GM23338 (cell line): ENCODE data around the gene SCG5. TPM values are rescaled to one million over a fixed set of nuclear protein-coding genes. Genes with fewer than 3 reads are reported as not detected.

ENCODE experiments used
- ATAC-seq: fragments of 200-7000 bp; cut with Tn5 transposase; 3 replicates; pipeline ENCODE4 v1.9.1; 2020
- DNase-seq: peaks from one replicate; pipeline ENCODE4 v3.0.0-alpha.2; 2015; ENCODE audit warnings: low spot score
- H2AFZ ChIP-seq: fragments of 200-600 bp; sonication (generic); 2 replicates; pipeline ENCODE4 v1.8.0; 2016; ENCODE audit warnings: antibody characterized with exemption, mild to moderate bottlenecking, moderate library complexity
- H3F3A ChIP-seq: fragments of 200-600 bp; sonication (generic); replicated peaks from 2 replicates; pipeline ENCODE4 v1.8.0; 2017; ENCODE audit warnings: antibody characterized with exemption, mixed run types, low read depth
- H3K27ac ChIP-seq: fragments of 200-600 bp; sonication (generic); 2 replicates; pipeline ENCODE4 v1.6.1; 2016; ENCODE audit warnings: low read depth
- H3K27me3 ChIP-seq: fragments of 200-600 bp; sonication (generic); 2 replicates; pipeline ENCODE4 v1.8.0; 2016; ENCODE audit warnings: mild to moderate bottlenecking, mixed run types, moderate library complexity; ENCODE audit not compliant: insufficient read depth
- H3K36me3 ChIP-seq: fragments of 200-600 bp; sonication (generic); 2 replicates; pipeline ENCODE4 v1.8.0; 2016; ENCODE audit warnings: mild to moderate bottlenecking; ENCODE audit not compliant: insufficient read depth
- H3K4me1 ChIP-seq: fragments of 200-600 bp; sonication (generic); 2 replicates; pipeline ENCODE4 v1.8.0; 2016; ENCODE audit warnings: mild to moderate bottlenecking, moderate library complexity; ENCODE audit not compliant: insufficient read depth
- H3K4me2 ChIP-seq: fragments of 200-600 bp; sonication (generic); 2 replicates; pipeline ENCODE4 v1.7.1; 2017; ENCODE audit warnings: mixed run types
- H3K4me3 ChIP-seq: fragments of 200-600 bp; sonication (generic); 2 replicates; pipeline ENCODE4 v1.6.1; 2016; ENCODE audit warnings: mixed run types
- H3K79me2 ChIP-seq: fragments of 200-600 bp; sonication (generic); replicated peaks from 2 replicates; pipeline ENCODE4 v1.8.0; 2017; ENCODE audit warnings: mild to moderate bottlenecking; ENCODE audit not compliant: insufficient read depth
- H3K9me2 ChIP-seq: fragments of 200-600 bp; sonication (generic); 2 replicates; pipeline ENCODE4 v1.8.0; 2017; ENCODE audit not compliant: insufficient read depth
- H4K20me1 ChIP-seq: fragments of 200-600 bp; sonication (generic); replicated peaks from 2 replicates; pipeline ENCODE4 v1.8.0; 2017; ENCODE audit warnings: mild to moderate bottlenecking; ENCODE audit not compliant: insufficient read depth
- H3K27ac Mint-ChIP-seq: 2 replicates; pipeline ENCODE4 v1.8.0; 2020; ENCODE audit warnings: inconsistent platforms, mild to moderate bottlenecking, moderate library complexity, mixed read lengths
- H3K27me3 Mint-ChIP-seq: 3 replicates; pipeline ENCODE4 v1.8.0; 2022; ENCODE audit warnings: low read depth, mild to moderate bottlenecking, moderate library complexity, mixed read lengths, inconsistent platforms; ENCODE audit not compliant: insufficient read depth, poor library complexity
- H3K36me3 Mint-ChIP-seq: 3 replicates; pipeline ENCODE4 v1.8.0; 2021; ENCODE audit warnings: low read depth, mild to moderate bottlenecking, inconsistent platforms, moderate library complexity, mixed read lengths
- H3K4me1 Mint-ChIP-seq: 3 replicates; pipeline ENCODE4 v1.8.0; 2020; ENCODE audit warnings: mild to moderate bottlenecking, inconsistent platforms, mixed read lengths
- H3K4me3 Mint-ChIP-seq: 3 replicates; pipeline ENCODE4 v1.8.0; 2021; ENCODE audit warnings: moderate library complexity, mild to moderate bottlenecking, inconsistent platforms, mixed read lengths
- H3K9me3 Mint-ChIP-seq: 3 replicates; pipeline ENCODE4 v1.8.0; 2020; ENCODE audit warnings: moderate library complexity, mild to moderate bottlenecking, inconsistent platforms, mixed read lengths
- CREB1 ChIP-seq: fragments of 250-450 bp; sonication (Bioruptor Pico); IDR thresholded peaks from 2 replicates; pipeline ENCODE4 v1.5.0; 2020; ENCODE audit warnings: low read depth, mild to moderate bottlenecking, moderate library complexity
- CTCF ChIP-seq, 2 experiments: fragments of 200-600 bp in 1 of 2; sonication (generic) in 1 of 2; conservative IDR thresholded peaks; 2 replicates each; pipeline versions ENCODE4 v1.5.1 to v1.6.1; 2016 to 2017; ENCODE audit warnings: antibody characterized with exemption in 2 of 2, low read depth in 2 of 2, mild to moderate bottlenecking in 2 of 2, moderate library complexity in 1 of 2
- EZH2 ChIP-seq: fragments of 200-600 bp; sonication (generic); IDR thresholded peaks from one replicate; pipeline ENCODE4 v1.8.0; 2017; ENCODE audit warnings: antibody characterized with exemption, mild to moderate bottlenecking, low read depth; ENCODE audit not compliant: unreplicated experiment
- JUNB ChIP-seq: IDR thresholded peaks from one replicate; pipeline ENCODE4 v1.6.1; 2016; ENCODE audit warnings: antibody characterized with exemption; ENCODE audit not compliant: unreplicated experiment
- POLR2AphosphoS5 ChIP-seq: IDR thresholded peaks from 2 replicates; pipeline ENCODE4 v1.6.1; 2016; ENCODE audit warnings: antibody characterized with exemption, low read depth
- STAT1 ChIP-seq: IDR thresholded peaks from one replicate; pipeline ENCODE4 v1.6.1; 2016; ENCODE audit warnings: antibody characterized with exemption; ENCODE audit not compliant: unreplicated experiment
- ZNF331 ChIP-seq: fragments of 250-450 bp; sonication (Bioruptor Pico); IDR thresholded peaks from 2 replicates; pipeline ENCODE4 v1.5.0; 2020; ENCODE audit warnings: low read depth, mild to moderate bottlenecking, moderate library complexity
- ZNF462 ChIP-seq: fragments of 250-450 bp; sonication (Bioruptor Pico); IDR thresholded peaks from 2 replicates; pipeline ENCODE4 v1.5.0; 2020; ENCODE audit warnings: mild to moderate bottlenecking, moderate library complexity
- polyA plus RNA-seq: library from polyadenylated mRNA; unstranded; fragments of >200 nt; fragmentation: Nextera tagmentation; extraction: Ambion mirVana; gene quantifications from 2 replicates; pipeline ENCODE4 v1.2.1, GENCODE V29; 2016
- total RNA-seq: library from RNA; depleted of rRNA; stranded (reverse); fragments of >200 nt; shearing (Covaris generic); gene quantifications from 2 replicates; pipeline ENCODE4 v1.2.3, GENCODE V29; 2014

The SCG5 gene
- total and polyA plus RNA-seq, 2 experiments from 2014 or later: 48.1 to 73.3 TPM

GRCh38 chr15:32670623-32671022 is 29.1 kb downstream of the SCG5 start (continued):
- no peak for TF ChIP-seq ZNF462 (CRISPR knock-in tag)
- no peak for TF ChIP-seq EZH2
- TF ChIP-seq CTCF (conservative IDR thresholded peaks at IDR 0.05; ENCODE audit: low read depth in 2 of 2): no peak
- TF ChIP-seq STAT1: no peak
- TF ChIP-seq JUNB: no peak

GRCh38 chr15:32671339-32672325 is 30.1 kb downstream of the SCG5 start:
- no peaks in the 10 kb centered on the region for H3K9me3 Mint-ChIP-seq
- H3K4me1 ChIP-seq: peaks cover 22% of the 10 kb centered on the region
- no peak overlapping the region for H3K27ac ChIP-seq
- no peak overlapping the region for H3K4me2 ChIP-seq
- no peak overlapping the region for H3K27ac Mint-ChIP-seq
- no peaks in the 10 kb centered on the region; the same call in 2 of the 3 replicates for H3K36me3 Mint-ChIP-seq
- peaks cover 30% of the 10 kb centered on the region for H3K4me1 Mint-ChIP-seq
- H3K4me3 Mint-ChIP-seq: no peak overlapping the region
- no peaks in the 10 kb centered on the region for H3F3A ChIP-seq
- H3K79me2 ChIP-seq: no peaks in the 10 kb centered on the region
- no peak overlapping the region for H2AFZ ChIP-seq
- H3K27me3 ChIP-seq: no peaks in the 10 kb centered on the region
- H3K9me2 ChIP-seq: no peaks in the 10 kb centered on the region
- no peaks in the 10 kb centered on the region; the same call in 1 of the 2 replicates for H4K20me1 ChIP-seq
- DNase-seq (no peak), ATAC-seq (peak; percentile 31)
- H3K27me3 Mint-ChIP-seq: peaks cover 4% of the 10 kb centered on the region
- H3K36me3 ChIP-seq: no peaks in the 10 kb centered on the region
- H3K4me3 ChIP-seq: no peak overlapping the region
- TF ChIP-seq CTCF (conservative IDR thresholded peaks at IDR 0.05; ENCODE audit: low read depth in 2 of 2) (no peak), EZH2 (no peak), CREB1 (CRISPR knock-in tag) (no peak), ZNF331 (CRISPR knock-in tag) (no peak), POLR2AphosphoS5 (no peak)
